H1 (cell line): Measurements from ENCODE around the gene TMEM222. TPM values are rescaled to one million over a fixed set of nuclear protein-coding genes. Genes with fewer than 3 reads are reported as not detected.

Experiments used
- BCL11A ChIP-seq, 2 experiments: IDR thresholded peaks; one replicate each; pipeline ENCODE4 v1.6.1; 2011; ENCODE audit warnings: low read depth in 2 of 2, low read length in 2 of 2, mild to moderate bottlenecking in 2 of 2
- CTCF ChIP-seq, 3 experiments: IDR thresholded peaks; 1 replicate in 2 of 3; 2 replicates in 1 of 3; pipeline versions ENCODE4 v1.5.1 to v1.6.1; 2011; ENCODE audit warnings: low read length in 3 of 3, mild to moderate bottlenecking in 3 of 3, inconsistent platforms in 2 of 3, low read depth in 1 of 3, moderate library complexity in 1 of 3; ENCODE audit not compliant: insufficient read depth in 1 of 3; ENCODE audit errors: control extremely low read depth in 1 of 3
- NANOG ChIP-seq: IDR thresholded peaks from 2 replicates; pipeline ENCODE4 v1.6.1; 2011; ENCODE audit warnings: low read length, low read depth, mild to moderate bottlenecking, inconsistent platforms; ENCODE audit not compliant: insufficient read depth, poor library complexity, severe bottlenecking
- SRF ChIP-seq: IDR thresholded peaks from 2 replicates; pipeline ENCODE4 v1.6.1; 2011; ENCODE audit warnings: mild to moderate bottlenecking, low read depth, low read length, moderate library complexity
- TEAD4 ChIP-seq: IDR thresholded peaks from 2 replicates; pipeline ENCODE4 v1.6.1; 2012; ENCODE audit warnings: low read depth, low read length, inconsistent platforms, mixed read lengths
- polyA plus RNA-seq, 7 experiments: library from polyadenylated mRNA; depleted of rRNA in 3 of 7; stranded (reverse) in 5 of 7; unstranded in 2 of 7; fragments of >200 nt in 5 of 7; fragments of 200-250 nt in 2 of 7; gene quantifications; 1 replicate in 5 of 7; 2 replicates in 1 of 7; 4 replicates in 1 of 7; pipeline versions ENCODE4 v1.2.1 to v1.2.3, GENCODE V29; 2011 to 2013; ENCODE audit warnings: missing spikeins in 2 of 7, mixed read lengths in 2 of 7
- total RNA-seq: library from RNA; stranded (reverse); fragmentation: NEBNext Ultra II Directional; extraction: Animal tissue kit (Norgen Biotek cat#: 25700); gene quantifications from 2 replicates; pipeline ENCODE4 v1.2.1, GENCODE V29; 2021

TMEM222 gene
- total and polyA plus RNA-seq, 2 of the 8 experiments (the other 6 are each of a cell fraction or from before 2014, with no cell fraction given) = 27.0 to 51.8 TPM

- no peak for TF ChIP-seq NANOG
- TF ChIP-seq SRF = no peak
- no peak for TF ChIP-seq CTCF (IDR thresholded peaks at IDR 0.05; ENCODE audit: control extremely low read depth in 1 of 3, insufficient read depth in 1 of 3, low read depth in 1 of 3, low read length in 3 of 3)
- no peak for TF ChIP-seq TEAD4
- no peak for TF ChIP-seq BCL11A (IDR thresholded peaks at IDR 0.05; ENCODE audit: low read depth in 2 of 2, low read length in 2 of 2)
These were observed 24.4 kb downstream of the TMEM222 start (continued) for GRCh38 chr1:27346357-27346756.
